22Rv1 (cell line): ENCODE data around the gene CXorf49B.
"Not testable (repeated sequence)": the region's sequence is repeated elsewhere in the genome, so short reads cannot be mapped to it uniquely, and the experiment has no call there.

Source experiments
- CTCF ChIP-seq: fragments of 450-650 bp; IDR thresholded peaks from 2 replicates; pipeline ENCODE4 v1.5.1; 2017; ENCODE audit warnings: mild to moderate bottlenecking
- ZFX ChIP-seq: fragments of 450-650 bp; IDR thresholded peaks from 2 replicates; pipeline ENCODE4 v1.6.1; 2017; ENCODE audit warnings: antibody characterized with exemption, borderline replicate concordance

DNA sequence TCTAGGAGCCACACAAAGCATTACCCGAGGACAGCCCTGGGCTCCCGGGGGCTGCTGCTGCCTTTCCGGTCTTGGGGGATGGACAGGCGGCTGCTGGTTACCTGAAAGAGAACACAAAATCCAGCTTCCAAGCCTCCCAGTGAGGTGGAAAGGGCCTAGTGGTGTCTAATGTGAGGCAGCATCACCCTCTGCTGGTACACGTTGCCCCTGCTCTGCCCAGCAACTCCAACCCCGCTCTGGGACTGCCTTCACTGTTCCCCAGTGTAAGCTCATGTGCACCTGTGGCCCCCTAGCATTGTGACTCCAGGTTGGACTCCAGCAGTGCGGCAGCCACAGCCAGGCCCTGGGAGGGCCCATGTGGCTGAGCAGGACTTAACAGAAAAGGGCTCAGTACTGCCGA, 47.6 kb upstream of the CXorf49B start:
- not testable (repeated sequence) for TF ChIP-seq CTCF, ZFX
